ENCODE data around the gene PITX1. TPM values are rescaled to one million over a fixed set of nuclear protein-coding genes. Genes with fewer than 3 reads are reported as not detected.
"Not testable (repeated sequence)": the region's sequence is repeated elsewhere in the genome, so short reads cannot be mapped to it uniquely, and the experiment has no call there.

Gene PITX1
- total RNA-seq, 1 donor from 2014 or later = 89.6 TPM

GRCh38 chr5:134992148-134992547 is 41.9 kb downstream of the PITX1 start:
- DNase-seq (ENCODE audit: low spot score in 2 of 2, unreplicated experiment in 2 of 2) = no peak
- Mint-ChIP-seq H3K4me1 (no peaks in the 10 kb centered on the region), H3K27me3 (ENCODE audit: low read depth) (peaks cover 4% of the 10 kb centered on the region), H3K9me3 (peaks cover 22% of the 10 kb centered on the region), H3K4me3 (no peak overlapping the region), H3K36me3 (peaks cover 12% of the 10 kb centered on the region), H3K27ac (no peak overlapping the region)
- TF ChIP-seq CTCF (IDR thresholded peaks at IDR 0.05; ENCODE audit: unreplicated experiment) = no peak

GRCh38 chr5:134990183-134990582 is 43.8 kb downstream of the PITX1 start:
- H3K9me3 Mint-ChIP-seq = peaks cover 22% of the 10 kb centered on the region
- H3K27ac Mint-ChIP-seq; H3K4me3 Mint-ChIP-seq; DNase-seq (ENCODE audit: low spot score in 2 of 2, unreplicated experiment in 2 of 2); H3K4me1 Mint-ChIP-seq; H3K27me3 Mint-ChIP-seq (ENCODE audit: low read depth): not testable (repeated sequence)
- H3K36me3 Mint-ChIP-seq = peaks cover 12% of the 10 kb centered on the region

DNA sequence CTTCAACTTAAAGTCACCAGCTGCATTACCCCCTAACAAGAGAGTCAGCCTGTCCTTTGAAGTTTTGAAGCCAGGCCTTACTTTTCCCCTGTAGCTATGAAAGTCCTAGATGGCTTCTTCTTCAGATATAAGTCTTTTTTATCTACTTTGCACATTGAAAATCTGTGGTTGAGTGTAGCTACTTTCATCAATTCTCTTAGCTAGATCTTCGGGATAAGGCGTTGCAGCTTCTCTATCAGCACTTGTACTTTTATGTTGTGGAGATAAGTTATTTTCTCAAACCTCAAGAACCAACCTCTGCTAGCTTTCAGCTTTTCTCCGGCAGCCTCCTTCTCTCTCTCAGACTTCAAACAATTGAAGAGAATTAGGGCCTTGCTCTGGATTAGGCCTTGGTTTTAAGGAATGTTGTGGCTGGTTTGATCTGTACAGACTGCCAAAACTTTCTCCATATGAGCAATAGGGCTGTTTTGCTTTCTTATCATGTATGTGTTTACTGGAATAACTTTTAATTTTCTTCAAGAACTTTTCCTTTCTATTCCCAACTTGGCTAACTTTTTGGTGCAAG is 44.7 kb downstream of the PITX1 start:
- Mint-ChIP-seq H3K27me3 (ENCODE audit: low read depth) (peaks cover 4% of the 10 kb centered on the region), H3K4me1 (no peaks in the 10 kb centered on the region), H3K36me3 (peaks cover 13% of the 10 kb centered on the region), H3K27ac (no peak overlapping the region), H3K9me3 (peaks cover 24% of the 10 kb centered on the region), H3K4me3 (no peak overlapping the region)
- no peak for DNase-seq (ENCODE audit: low spot score in 2 of 2, unreplicated experiment in 2 of 2)
- no peak for TF ChIP-seq CTCF (IDR thresholded peaks at IDR 0.05; ENCODE audit: unreplicated experiment)

DNA sequence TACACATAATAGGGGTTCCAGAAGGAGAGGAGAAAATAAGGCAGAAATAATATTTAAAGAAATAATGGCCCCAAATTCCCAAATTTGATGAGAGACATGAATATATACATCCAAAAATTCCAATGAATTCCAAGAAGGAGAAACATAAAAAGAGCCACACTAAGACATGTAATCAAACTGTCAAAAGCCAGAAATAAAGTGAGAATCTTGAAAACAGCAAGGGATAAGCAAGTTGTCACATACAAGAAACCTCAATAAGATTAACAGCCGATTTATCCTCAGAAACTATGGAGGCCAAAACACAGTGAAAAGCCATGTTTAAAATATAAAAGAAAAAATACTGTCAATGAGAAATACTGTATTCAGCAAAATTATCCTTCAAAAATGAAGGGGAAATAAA is 51.8 kb downstream of the PITX1 start:
- peaks cover 45% of the 10 kb centered on the region for H3K36me3 Mint-ChIP-seq
- no peaks in the 10 kb centered on the region for H3K4me1 Mint-ChIP-seq
- no peak overlapping the region for H3K4me3 Mint-ChIP-seq
- H3K27me3 Mint-ChIP-seq (ENCODE audit: low read depth) = no peaks in the 10 kb centered on the region
- TF ChIP-seq CTCF (IDR thresholded peaks at IDR 0.05; ENCODE audit: unreplicated experiment) = no peak
- no peak for DNase-seq (ENCODE audit: low spot score in 2 of 2, unreplicated experiment in 2 of 2)
- peaks cover 53% of the 10 kb centered on the region for H3K9me3 Mint-ChIP-seq
- no peak overlapping the region for H3K27ac Mint-ChIP-seq

GRCh38 chr5:134979416-134979815 is 54.6 kb downstream of the PITX1 start:
- no peaks in the 10 kb centered on the region for H3K4me1 Mint-ChIP-seq
- H3K27me3 Mint-ChIP-seq (ENCODE audit: low read depth) = no peaks in the 10 kb centered on the region
- H3K36me3 Mint-ChIP-seq = peaks cover 59% of the 10 kb centered on the region
- no peak for TF ChIP-seq CTCF (IDR thresholded peaks at IDR 0.05; ENCODE audit: unreplicated experiment)
- peaks cover 66% of the 10 kb centered on the region for H3K9me3 Mint-ChIP-seq
- H3K27ac Mint-ChIP-seq = no peak overlapping the region
- DNase-seq (ENCODE audit: low spot score in 2 of 2, unreplicated experiment in 2 of 2) = no peak
- H3K4me3 Mint-ChIP-seq = no peak overlapping the region

Other genes starting within 250 kb of the PITX1 start
- gene C5orf24, start 188.3 kb downstream of the PITX1 start, total RNA-seq = 75.4 to 85.4 TPM (median 83.4 TPM) in 3 replicates
- 46.3 to 51.6 TPM (median 48.9 TPM) in 3 replicates for gene TXNDC15, start 159.9 kb downstream of the PITX1 start, total RNA-seq
- gene PCBD2, start 129.1 kb downstream of the PITX1 start, total RNA-seq = 15.7 to 18.5 TPM (median 15.9 TPM) in 3 replicates
- gene CATSPER3, start 66.3 kb downstream of the PITX1 start, total RNA-seq = 1.1 to 1.5 TPM (median 1.4 TPM) in 3 replicates

All from mesothelial cell of epicardium (in vitro differentiated cells).